Measurements from ENCODE around the gene TYW3.
A peak's percentile ranks its signal among the peaks of the same experiment; 100 is the strongest.

The TYW3 gene

GRCh38 chr1:74732960-74733603, at the start of gene TYW3, which contains the start of gene CRYZ:
TSS of gene TYW3 (plus strand) at chr1:74733152. CDS start at chr1:74733245, 93 bp downstream.
TSS of gene CRYZ (minus strand) at chr1:74733050. CDS start at chr1:74724821, 8,229 bp downstream.
- TF ChIP-seq TCF12 (IDR thresholded peaks at IDR 0.05; ENCODE audit: low read depth) (peak; percentile 53; the same call in 1 of the 2 replicates), NFIC (IDR thresholded peaks at IDR 0.05) (no peak), ZBTB7A (IDR thresholded peaks at IDR 0.05; ENCODE audit: low read depth) (no peak), YY1 (IDR thresholded peaks at IDR 0.05; ENCODE audit: low read depth) (peak; percentile 98), TAF1 (IDR thresholded peaks at IDR 0.05; ENCODE audit: low read depth) (peak; percentile 94), REST (IDR thresholded peaks at IDR 0.05; ENCODE audit: low read depth) (no peak), CEBPB (IDR thresholded peaks at IDR 0.05) (no peak), FOXM1 (IDR thresholded peaks at IDR 0.05; ENCODE audit: borderline replicate concordance, low read depth) (no peak), CREB1 (IDR thresholded peaks at IDR 0.05; ENCODE audit: low read depth) (no peak), EGR1 (IDR thresholded peaks at IDR 0.05) (peak; percentile 39; the same call in 1 of the 2 replicates), MAX (IDR thresholded peaks at IDR 0.05) (peak; percentile 71), TEAD4 (IDR thresholded peaks at IDR 0.05) (no peak), RAD21 (IDR thresholded peaks at IDR 0.05; ENCODE audit: low read depth) (no peak), EP300 (IDR thresholded peaks at IDR 0.05; ENCODE audit: borderline replicate concordance) (no peak), USF1 (IDR thresholded peaks at IDR 0.05) (no peak)

GRCh38 chr1:74683656-74684055, 49.3 kb upstream of the TYW3 start:
- no peak for TF ChIP-seq USF1 (IDR thresholded peaks at IDR 0.05)
- TF ChIP-seq MAX (IDR thresholded peaks at IDR 0.05) = no peak
- no peak for TF ChIP-seq EGR1 (IDR thresholded peaks at IDR 0.05)
- TF ChIP-seq EP300 (IDR thresholded peaks at IDR 0.05; ENCODE audit: borderline replicate concordance) = no peak
- no peak for TF ChIP-seq TEAD4 (IDR thresholded peaks at IDR 0.05)
- TF ChIP-seq TAF1 (IDR thresholded peaks at IDR 0.05; ENCODE audit: low read depth) = no peak
- TF ChIP-seq RAD21 (IDR thresholded peaks at IDR 0.05; ENCODE audit: low read depth) = no peak
- TF ChIP-seq YY1 (IDR thresholded peaks at IDR 0.05; ENCODE audit: low read depth) = no peak
- no peak for TF ChIP-seq CREB1 (IDR thresholded peaks at IDR 0.05; ENCODE audit: low read depth)
- no peak for TF ChIP-seq REST (IDR thresholded peaks at IDR 0.05; ENCODE audit: low read depth)
- no peak for TF ChIP-seq FOXM1 (IDR thresholded peaks at IDR 0.05; ENCODE audit: borderline replicate concordance, low read depth)
- TF ChIP-seq TCF12 (IDR thresholded peaks at IDR 0.05; ENCODE audit: low read depth) = no peak
- no peak for TF ChIP-seq NFIC (IDR thresholded peaks at IDR 0.05)
- no peak for TF ChIP-seq CEBPB (IDR thresholded peaks at IDR 0.05)
- no peak for TF ChIP-seq ZBTB7A (IDR thresholded peaks at IDR 0.05; ENCODE audit: low read depth)

GRCh38 chr1:74684301-74684700, 48.7 kb upstream of the TYW3 start:
- no peak for TF ChIP-seq REST (IDR thresholded peaks at IDR 0.05; ENCODE audit: low read depth)
- TF ChIP-seq CEBPB (IDR thresholded peaks at IDR 0.05) = no peak
- TF ChIP-seq NFIC (IDR thresholded peaks at IDR 0.05) = no peak
- no peak for TF ChIP-seq CREB1 (IDR thresholded peaks at IDR 0.05; ENCODE audit: low read depth)
- no peak for TF ChIP-seq EP300 (IDR thresholded peaks at IDR 0.05; ENCODE audit: borderline replicate concordance)
- no peak for TF ChIP-seq USF1 (IDR thresholded peaks at IDR 0.05)
- TF ChIP-seq TEAD4 (IDR thresholded peaks at IDR 0.05) = no peak
- no peak for TF ChIP-seq EGR1 (IDR thresholded peaks at IDR 0.05)
- no peak for TF ChIP-seq TCF12 (IDR thresholded peaks at IDR 0.05; ENCODE audit: low read depth)
- TF ChIP-seq TAF1 (IDR thresholded peaks at IDR 0.05; ENCODE audit: low read depth) = no peak
- no peak for TF ChIP-seq RAD21 (IDR thresholded peaks at IDR 0.05; ENCODE audit: low read depth)
- no peak for TF ChIP-seq FOXM1 (IDR thresholded peaks at IDR 0.05; ENCODE audit: borderline replicate concordance, low read depth)
- TF ChIP-seq ZBTB7A (IDR thresholded peaks at IDR 0.05; ENCODE audit: low read depth) = no peak
- TF ChIP-seq MAX (IDR thresholded peaks at IDR 0.05) = no peak
- TF ChIP-seq YY1 (IDR thresholded peaks at IDR 0.05; ENCODE audit: low read depth) = no peak

All from Ishikawa (cell line).